22Rv1 (cell line): ENCODE data around the gene GNAI3.

Experiments used
- CTCF ChIP-seq: fragments of 450-650 bp; IDR thresholded peaks from 2 replicates; pipeline ENCODE4 v1.5.1; 2017; ENCODE audit warnings: mild to moderate bottlenecking
- ZFX ChIP-seq: fragments of 450-650 bp; IDR thresholded peaks from 2 replicates; pipeline ENCODE4 v1.6.1; 2017; ENCODE audit warnings: antibody characterized with exemption, borderline replicate concordance

DNA sequence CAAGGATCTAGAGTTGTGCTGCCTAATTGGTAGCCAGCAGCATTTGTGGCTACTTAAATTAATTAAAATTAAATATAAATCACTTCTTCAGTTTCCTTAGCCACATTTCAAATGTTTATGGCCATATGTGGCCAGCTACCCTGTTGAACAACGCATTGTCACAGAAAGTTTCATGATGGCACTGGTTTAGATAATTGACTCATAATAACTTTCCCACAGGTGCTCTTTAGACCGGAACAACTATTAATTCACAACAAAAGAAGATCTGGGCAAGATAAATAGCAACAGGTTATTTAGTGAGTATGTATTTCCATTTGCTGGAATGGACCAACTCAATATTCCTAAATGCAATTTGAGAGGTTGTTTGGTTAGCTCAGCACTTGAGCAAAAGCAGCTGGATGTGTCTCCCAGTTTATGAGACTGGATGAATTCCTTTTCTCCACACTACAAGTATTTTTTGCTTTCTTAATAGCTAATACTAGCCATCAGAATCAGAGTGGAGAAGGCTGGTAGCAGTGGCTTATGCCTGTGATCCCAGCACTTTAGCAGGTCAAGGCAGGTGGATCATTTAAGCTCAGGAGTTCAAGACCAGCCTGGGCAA is 35.2 kb upstream of the GNAI3 start:
- TF ChIP-seq CTCF (no peak), ZFX (no peak)
